Endodermal cell (in vitro differentiated cells): ENCODE data around the gene SNCAIP. TPM values are rescaled to one million over a fixed set of nuclear protein-coding genes. Genes with fewer than 3 reads are reported as not detected.

Source experiments
- DNase-seq: peaks from one replicate; pipeline ENCODE4 v3.0.0-alpha.2; 2017
- H3K27ac ChIP-seq: 2 replicates; pipeline ENCODE4 v1.5.1; 2013; ENCODE audit warnings: mild to moderate bottlenecking, low read depth, low read length, moderate library complexity
- H3K27me3 ChIP-seq: 2 replicates; pipeline ENCODE4 v1.6.1; 2013; ENCODE audit warnings: mild to moderate bottlenecking, low read length, moderate library complexity; ENCODE audit not compliant: insufficient read depth, control insufficient read depth, poor library complexity, severe bottlenecking
- H3K36me3 ChIP-seq: 2 replicates; pipeline ENCODE4 v1.7.0; 2013; ENCODE audit warnings: mild to moderate bottlenecking, low read length, moderate library complexity; ENCODE audit not compliant: control insufficient read depth, insufficient read depth
- H3K4me1 ChIP-seq: one replicate; pipeline ENCODE4 v1.7.0; 2013; ENCODE audit warnings: low read length; ENCODE audit not compliant: control insufficient read depth, insufficient read depth
- H3K4me3 ChIP-seq: 2 replicates; pipeline ENCODE4 v1.5.1; 2013; ENCODE audit warnings: mild to moderate bottlenecking, low read length, moderate library complexity
- H3K9ac ChIP-seq: 2 replicates; pipeline ENCODE4 v1.6.1; 2013; ENCODE audit warnings: mild to moderate bottlenecking, low read length, moderate library complexity; ENCODE audit not compliant: poor library complexity, severe bottlenecking; ENCODE audit errors: extremely low read depth
- H3K9me3 ChIP-seq: 2 replicates; pipeline ENCODE4 v1.6.1; 2013; ENCODE audit warnings: mild to moderate bottlenecking, low read length, moderate library complexity; ENCODE audit not compliant: control insufficient read depth
- H3K27ac Mint-ChIP-seq: 2 replicates; pipeline ENCODE4 v1.8.0; 2020; ENCODE audit warnings: mixed read lengths
- H3K27me3 Mint-ChIP-seq: 2 replicates; pipeline ENCODE4 v1.8.0; 2021; ENCODE audit warnings: mild to moderate bottlenecking, mixed read lengths; ENCODE audit not compliant: insufficient read depth
- H3K36me3 Mint-ChIP-seq: 2 replicates; pipeline ENCODE4 v1.8.0; 2020; ENCODE audit warnings: low read depth, mixed read lengths
- H3K4me1 Mint-ChIP-seq: 2 replicates; pipeline ENCODE4 v1.8.0; 2020; ENCODE audit warnings: mixed read lengths
- H3K4me3 Mint-ChIP-seq: 2 replicates; pipeline ENCODE4 v1.8.0; 2020; ENCODE audit warnings: mild to moderate bottlenecking, moderate library complexity, mixed read lengths
- H3K9me3 Mint-ChIP-seq: 2 replicates; pipeline ENCODE4 v1.8.0; 2020; ENCODE audit warnings: mild to moderate bottlenecking, mixed read lengths
- CTCF ChIP-seq: fragments of 200-600 bp; sonication (generic); conservative IDR thresholded peaks from 2 replicates; pipeline ENCODE4 v1.5.0; 2021; ENCODE audit warnings: antibody characterized with exemption, mild to moderate bottlenecking
- WGBS, 2 experiments: methylation state at CpG; one replicate each; pipeline versions ENCODE4 v1.1.5 to v1.1.7; 2013; ENCODE audit warnings: missing lambda C conversion rate in 2 of 2, mixed read lengths in 1 of 2; ENCODE audit not compliant: insufficient coverage in 1 of 2, insufficient read length in 1 of 2; 5-methylcytosine and 5-hydroxymethylcytosine counted together
- total RNA-seq, 2 donors: library from RNA; stranded (reverse); fragmentation: NEBNext Ultra II Directional in 1 of 2; extraction: Animal tissue kit (Norgen Biotek cat#: 25700) in 1 of 2; gene quantifications; 2 replicates in 1 of 2; 3 replicates in 1 of 2; pipeline ENCODE4 v1.2.1, GENCODE V29; 2021

The SNCAIP gene
- total RNA-seq, 2 donors from 2014 or later, result 1.4 to 2.1 TPM

DNA sequence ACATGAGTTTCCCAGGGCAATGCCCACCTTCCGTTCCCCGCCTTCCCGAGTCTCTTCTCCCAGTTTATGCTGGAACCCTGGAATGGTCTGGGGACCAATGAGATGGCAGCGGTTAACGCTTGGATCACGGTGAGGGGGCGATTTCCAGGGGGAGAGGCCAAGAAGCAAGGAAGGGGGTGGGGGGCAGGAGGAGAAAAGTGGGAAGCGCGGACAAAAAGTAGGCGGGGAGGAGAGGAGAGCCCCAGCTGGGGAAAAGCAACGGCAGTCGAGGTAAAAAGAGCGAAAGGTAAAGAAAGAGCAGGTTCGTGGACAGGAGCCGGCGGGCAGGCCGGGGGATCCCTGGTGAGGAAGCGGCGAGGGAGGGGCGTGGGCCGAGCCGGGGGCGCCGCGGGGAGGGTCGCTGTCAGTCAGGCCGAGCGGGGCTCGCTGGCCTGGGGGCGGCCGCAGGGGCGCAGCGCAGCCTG is 508 bp upstream of the SNCAIP start:
- no peak overlapping the region for H3K9ac ChIP-seq

GRCh38 chr5:122312591-122313406 is 762 bp downstream of the SNCAIP start:
- 10% methylated on average over 17 to 31 of the region's 31 CpGs for WGBS, 2 experiments
- H3K9me3 ChIP-seq, result no peaks in the 10 kb centered on the region
- no peaks in the 10 kb centered on the region for H3K36me3 Mint-ChIP-seq
- H3K36me3 ChIP-seq, result no peaks in the 10 kb centered on the region
- peaks cover 5% of the 10 kb centered on the region for H3K4me1 ChIP-seq
- peak overlapping the region; percentile 82 for H3K4me3 ChIP-seq
- no peak overlapping the region for H3K9ac ChIP-seq
- H3K27me3 Mint-ChIP-seq, result peaks cover 61% of the 10 kb centered on the region
- H3K27ac ChIP-seq, result peak overlapping the region; percentile 50
- H3K4me3 Mint-ChIP-seq, result peak overlapping the region; percentile 66
- TF ChIP-seq CTCF, result no peak
- H3K4me1 Mint-ChIP-seq, result peaks cover 13% of the 10 kb centered on the region
- peak; percentile 58 for DNase-seq
- H3K27ac Mint-ChIP-seq, result no peak overlapping the region
- peaks cover 68% of the 10 kb centered on the region for H3K27me3 ChIP-seq
- no peaks in the 10 kb centered on the region for H3K9me3 Mint-ChIP-seq

More for the DNA sequence above, 508 bp upstream of the SNCAIP start:
- peak; percentile 76 for DNase-seq
- Histone ChIP-seq H3K4me1 (peaks cover 5% of the 10 kb centered on the region), H3K9me3 (no peaks in the 10 kb centered on the region), H3K27ac (no peak overlapping the region), H3K4me3 (peak overlapping the region; percentile 59), H3K36me3 (no peaks in the 10 kb centered on the region), H3K27me3 (peaks cover 64% of the 10 kb centered on the region)
- no peak overlapping the region for H3K27ac Mint-ChIP-seq
- peaks cover 15% of the 10 kb centered on the region for H3K4me1 Mint-ChIP-seq
- peaks cover 61% of the 10 kb centered on the region for H3K27me3 Mint-ChIP-seq
- H3K9me3 Mint-ChIP-seq, result no peaks in the 10 kb centered on the region
- no peak for TF ChIP-seq CTCF
- H3K36me3 Mint-ChIP-seq, result no peaks in the 10 kb centered on the region
- 6 to 32% methylated on average over 5 to 33 of the region's 33 CpGs for WGBS, 2 experiments
- peak overlapping the region; percentile 66 for H3K4me3 Mint-ChIP-seq

DNA sequence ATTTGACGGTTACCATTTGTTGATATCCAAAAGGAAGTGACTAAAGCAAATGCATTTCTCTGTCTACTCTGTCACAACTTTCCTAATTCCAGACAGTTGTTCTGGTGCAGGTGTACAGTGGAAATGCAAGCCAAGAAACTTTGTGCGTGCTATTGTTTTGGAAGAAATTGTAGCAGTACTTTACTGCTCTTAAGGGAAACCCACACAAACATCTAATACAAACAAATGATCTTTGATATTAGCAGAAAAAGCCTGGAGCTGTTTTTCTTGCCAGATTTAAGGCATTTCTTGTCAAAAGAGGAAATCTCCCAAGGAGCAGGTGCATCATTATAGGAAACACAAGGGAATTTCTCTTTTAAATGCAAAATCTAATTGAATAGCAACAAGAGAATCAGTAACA is 2.0 kb downstream of the SNCAIP start:
- H3K9me3 Mint-ChIP-seq, result no peaks in the 10 kb centered on the region
- peaks cover 61% of the 10 kb centered on the region for H3K27me3 Mint-ChIP-seq
- TF ChIP-seq CTCF, result no peak
- DNase-seq, result no peak
- no peak overlapping the region for H3K27ac Mint-ChIP-seq
- Histone ChIP-seq H3K4me1 (peaks cover 5% of the 10 kb centered on the region), H3K27me3 (peaks cover 68% of the 10 kb centered on the region), H3K36me3 (no peaks in the 10 kb centered on the region), H3K9me3 (no peaks in the 10 kb centered on the region), H3K27ac (no peak overlapping the region), H3K9ac (no peak overlapping the region), H3K4me3 (no peak overlapping the region)
- H3K4me3 Mint-ChIP-seq, result no peak overlapping the region
- H3K36me3 Mint-ChIP-seq, result no peaks in the 10 kb centered on the region
- peaks cover 13% of the 10 kb centered on the region for H3K4me1 Mint-ChIP-seq
- 90 to 100% methylated on average over 1 to 2 of the region's 2 CpGs for WGBS, 2 experiments
